ENCODE results near the gene RAMAC.
"Not testable (repeated sequence)": the region's sequence is repeated elsewhere in the genome, so short reads cannot be mapped to it uniquely, and the experiment has no call there.

The RAMAC gene

DNA sequence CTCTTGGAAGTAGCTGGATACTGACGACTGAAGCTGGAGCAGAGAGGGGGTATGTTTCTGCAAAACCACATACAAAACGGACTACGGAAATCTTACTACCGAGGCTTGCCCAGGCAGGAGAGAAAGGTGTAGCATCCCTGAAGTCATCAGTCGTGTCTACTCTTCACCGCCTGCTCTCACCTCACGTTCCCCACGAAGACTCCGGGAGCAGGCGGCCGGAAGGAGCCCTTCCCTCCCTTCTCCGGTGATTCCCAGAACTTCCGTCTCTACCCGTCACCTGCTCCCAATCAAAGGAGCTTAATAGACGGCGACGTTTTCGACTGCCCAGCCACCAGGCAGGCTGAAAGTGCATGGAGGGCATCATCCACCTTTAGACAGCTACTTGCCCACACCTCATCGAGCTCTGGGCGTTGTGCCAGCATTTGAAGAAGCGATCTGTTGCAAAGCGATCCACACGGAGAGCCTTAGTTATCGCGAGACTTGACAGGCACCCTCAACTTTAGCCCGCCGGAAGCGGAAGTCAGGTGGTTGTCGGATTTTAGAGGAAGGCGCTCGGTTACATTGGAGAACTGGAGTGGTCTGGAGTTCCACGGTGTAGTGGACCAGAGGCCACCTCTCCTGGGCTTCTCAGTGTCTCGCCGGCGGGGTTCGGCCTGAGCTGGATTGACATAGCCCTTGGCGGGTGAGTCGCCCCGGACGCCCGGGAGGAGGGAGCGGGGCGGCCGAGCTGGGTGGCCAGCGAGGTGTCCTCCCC lies at the start of gene RAMAC:
TSS of gene RAMAC (plus strand) at position 523 of the 754 bp plus-strand sequence. CDS start 2,809 bp downstream, outside the sequence.
- DNase-seq (ENCODE audit: low read depth): peak; percentile 86

DNA sequence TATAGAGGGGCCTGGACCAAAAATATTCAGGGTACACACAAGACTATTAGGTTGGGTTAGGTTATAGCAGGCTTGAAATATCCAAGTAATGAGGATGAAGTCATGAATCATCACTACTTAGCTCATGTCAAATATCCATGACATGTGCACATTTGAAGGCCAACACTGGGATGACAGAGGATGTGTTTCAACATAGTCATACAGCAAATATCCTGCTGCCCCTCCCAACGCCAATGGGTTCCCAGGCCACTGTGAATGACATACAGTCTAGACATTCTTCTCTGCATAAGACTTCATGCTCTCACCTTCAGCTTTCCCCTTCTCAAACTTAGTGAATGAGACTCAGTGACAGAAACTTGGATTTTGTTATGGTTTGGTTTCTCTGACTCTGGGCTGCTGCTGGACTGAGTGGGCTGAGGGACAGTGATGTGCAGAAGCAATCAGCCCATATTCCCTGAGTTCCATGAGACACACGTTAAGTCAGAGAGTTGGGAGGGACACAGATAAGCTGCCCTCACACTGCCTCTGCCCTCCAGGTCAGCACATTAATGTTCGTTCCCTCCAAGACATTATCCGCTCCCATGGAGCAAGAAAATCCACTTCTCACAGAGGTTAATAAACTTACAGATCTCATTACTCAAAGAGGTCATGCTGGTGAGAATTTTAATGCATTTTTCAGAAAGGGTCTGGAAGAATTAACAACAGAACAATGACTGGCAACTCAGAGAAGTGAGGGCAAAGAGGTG lies 48.9 kb upstream of the RAMAC start:
- DNase-seq (ENCODE audit: low read depth): no peak

DNA sequence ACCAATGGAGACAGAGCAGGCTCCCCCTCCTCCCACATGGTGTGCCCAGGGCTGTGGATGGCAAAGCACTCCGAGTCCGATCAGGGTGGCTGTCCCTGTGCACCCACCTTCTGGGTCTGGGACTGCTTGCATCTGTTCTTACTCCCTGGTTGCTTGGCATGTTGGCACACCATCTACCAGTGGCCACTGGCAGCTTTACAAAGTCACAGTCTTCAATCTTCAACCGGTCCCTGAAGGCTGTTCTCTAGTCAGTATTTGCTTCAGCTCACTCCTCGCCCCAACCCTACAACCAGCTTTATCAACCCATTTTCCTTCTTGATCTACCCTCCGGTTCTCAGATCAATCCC lies 48.3 kb upstream of the RAMAC start:
- DNase-seq (ENCODE audit: low read depth): no peak

DNA sequence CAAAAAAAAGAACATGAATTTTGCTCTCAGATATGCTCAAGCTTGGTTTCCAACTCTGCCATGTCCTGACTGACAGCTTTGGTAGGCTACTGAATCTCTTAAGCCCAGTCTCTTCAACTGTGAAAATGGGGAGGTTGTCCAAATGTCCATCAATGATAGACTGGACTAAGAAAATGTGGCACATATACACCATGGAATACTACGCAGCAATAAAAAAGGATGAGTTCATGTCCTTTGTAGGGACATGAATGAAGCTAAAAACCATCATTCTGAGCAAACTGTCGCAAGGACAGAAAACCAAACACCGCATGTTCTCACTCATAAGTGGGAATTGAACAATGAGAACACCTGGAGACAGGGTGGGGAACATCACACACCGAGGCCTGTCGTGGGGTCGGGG lies 46.3 kb upstream of the RAMAC start:
- DNase-seq (ENCODE audit: low read depth): not testable (repeated sequence)

DNA sequence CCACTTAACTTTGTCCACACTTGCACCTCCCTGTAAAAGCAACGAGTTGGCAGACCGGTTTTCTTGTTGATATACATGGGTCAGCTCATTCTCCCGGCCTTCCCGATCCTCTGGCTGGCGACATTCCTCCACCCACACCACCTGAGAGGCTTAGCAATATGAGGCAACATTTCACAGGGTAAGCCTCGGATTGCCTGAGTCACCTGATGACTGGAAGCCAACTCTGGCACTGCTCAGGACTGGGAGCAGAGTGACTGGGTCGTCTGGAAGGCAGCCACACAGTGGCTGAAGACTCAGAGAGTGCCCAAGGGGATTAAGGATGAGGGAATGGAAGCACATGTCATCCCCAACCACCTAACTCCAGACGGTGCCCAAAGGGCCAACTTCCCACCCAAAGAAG lies 43.3 kb upstream of the RAMAC start:
- no peak for DNase-seq (ENCODE audit: low read depth)

DNA sequence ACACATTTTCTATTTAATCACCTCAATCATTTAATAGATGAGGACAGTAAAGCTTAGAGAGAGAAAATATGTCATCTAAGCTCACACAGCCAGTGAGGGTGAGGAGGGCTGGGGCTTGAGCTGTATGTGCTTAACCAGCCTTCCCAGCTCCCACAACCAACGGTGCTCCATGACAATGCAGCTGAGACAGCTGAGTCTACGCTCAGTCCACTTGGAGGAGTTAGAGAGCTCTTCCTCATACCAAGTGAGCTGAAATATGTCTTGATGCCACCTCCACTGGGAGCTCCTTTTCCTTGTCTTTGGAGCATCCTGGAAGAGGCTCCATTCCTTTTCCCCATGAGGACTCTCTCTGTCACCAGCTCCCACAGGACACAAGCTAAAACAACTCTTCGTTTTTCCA lies 42.8 kb upstream of the RAMAC start:
- DNase-seq (ENCODE audit: low read depth): no peak

DNA sequence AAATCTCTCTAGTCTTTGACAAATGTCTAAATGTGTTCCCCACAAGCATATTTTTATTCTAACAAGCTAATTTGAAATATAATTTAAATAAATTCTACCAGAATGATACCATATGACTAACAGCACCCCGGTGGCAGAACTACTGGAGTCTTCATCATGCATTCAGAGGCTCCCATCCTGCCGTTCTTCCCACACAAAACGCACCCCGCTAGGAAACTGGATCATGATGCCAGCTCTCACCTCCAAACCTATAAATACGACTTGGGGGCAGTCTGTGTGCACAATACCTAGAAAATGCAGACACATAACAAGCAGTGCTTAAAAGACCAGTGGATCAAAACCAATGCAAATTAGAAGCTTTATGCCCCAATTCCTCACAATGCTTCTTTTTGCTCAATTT lies 42.0 kb upstream of the RAMAC start:
- DNase-seq (ENCODE audit: low read depth): no peak

DNA sequence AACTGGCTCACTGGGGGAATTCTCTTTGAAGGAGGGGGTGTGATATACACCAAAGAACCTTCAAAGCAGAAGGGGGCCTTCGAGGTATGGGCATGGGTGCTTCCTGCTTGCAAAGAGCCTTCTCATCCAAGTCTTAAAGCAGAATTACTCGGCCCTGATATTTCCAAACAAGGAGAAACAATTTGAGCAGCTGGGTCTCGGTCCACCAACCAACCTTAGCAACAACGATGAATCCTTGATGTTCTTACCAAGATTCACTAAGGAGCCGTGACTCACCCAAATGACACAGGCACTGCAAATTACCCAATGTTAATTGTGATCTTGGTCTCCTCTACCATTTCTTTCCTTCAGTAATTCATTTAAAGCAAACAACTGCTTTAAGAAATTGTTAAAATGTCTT lies 41.2 kb upstream of the RAMAC start:
- DNase-seq (ENCODE audit: low read depth): no peak

DNA sequence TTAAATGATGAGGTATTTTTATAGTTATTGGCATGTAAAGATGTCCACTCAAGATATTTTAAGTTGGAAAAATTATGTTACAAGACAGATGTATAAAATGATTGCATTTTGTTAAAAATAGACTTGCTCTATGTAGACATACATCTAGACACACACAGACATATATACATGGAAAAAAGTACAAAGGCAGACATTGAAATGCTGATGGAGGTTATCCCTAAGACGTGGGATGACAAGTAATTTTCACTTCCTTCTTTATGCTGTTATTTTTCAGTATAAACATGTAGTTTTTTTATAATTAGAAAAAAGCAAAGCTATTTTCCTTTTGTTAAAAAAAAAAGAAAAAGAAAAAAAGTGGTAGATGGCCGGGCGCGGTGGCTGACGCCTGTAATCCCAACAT lies 40.7 kb upstream of the RAMAC start:
- DNase-seq (ENCODE audit: low read depth): no peak

DNA sequence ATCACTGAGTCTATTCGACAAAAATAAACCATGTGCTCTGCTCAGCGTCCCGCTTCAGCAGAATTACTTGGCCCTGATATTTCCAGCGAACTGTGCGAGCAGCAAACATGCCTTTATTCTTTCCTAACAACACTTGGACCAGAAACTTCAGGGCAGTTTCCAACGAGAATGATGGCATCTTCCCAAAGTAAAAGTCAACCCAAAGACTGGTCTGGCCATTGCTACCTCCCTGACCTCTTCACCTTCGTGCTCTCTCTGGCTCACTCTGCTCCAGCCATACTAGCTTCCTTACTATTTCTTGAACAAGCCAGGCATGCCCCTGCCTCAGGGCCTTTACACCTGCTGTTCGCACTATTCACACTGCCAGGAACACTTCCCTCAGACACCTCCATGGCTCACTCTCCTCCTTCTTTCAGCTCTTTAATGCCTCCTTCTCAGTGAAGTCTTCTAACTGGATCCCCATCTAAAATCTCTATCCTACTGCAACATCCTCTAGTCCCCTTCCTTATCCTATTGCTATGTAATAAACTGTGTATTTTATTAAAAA lies 39.8 kb upstream of the RAMAC start:
- DNase-seq (ENCODE audit: low read depth): no peak

DNA sequence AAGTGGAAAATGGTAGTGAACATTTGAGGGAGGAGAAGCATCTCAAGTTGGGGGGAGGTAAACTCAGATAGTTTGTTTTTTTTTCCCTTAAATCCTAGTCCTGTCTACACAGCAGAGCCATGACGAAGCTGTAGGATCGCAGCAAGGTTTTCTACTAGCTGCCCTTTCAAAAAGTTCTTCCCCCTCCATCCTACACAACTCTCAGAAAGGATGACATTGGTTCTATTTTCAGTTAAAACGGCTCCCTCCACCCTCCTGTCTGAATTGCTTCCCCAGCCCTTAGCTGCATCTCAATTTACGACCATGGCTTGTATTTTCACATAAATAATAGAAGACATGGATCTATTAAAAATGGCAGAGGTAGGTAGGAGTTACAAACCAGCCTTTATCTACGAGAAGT lies 35.7 kb upstream of the RAMAC start:
- DNase-seq (ENCODE audit: low read depth): no peak

DNA sequence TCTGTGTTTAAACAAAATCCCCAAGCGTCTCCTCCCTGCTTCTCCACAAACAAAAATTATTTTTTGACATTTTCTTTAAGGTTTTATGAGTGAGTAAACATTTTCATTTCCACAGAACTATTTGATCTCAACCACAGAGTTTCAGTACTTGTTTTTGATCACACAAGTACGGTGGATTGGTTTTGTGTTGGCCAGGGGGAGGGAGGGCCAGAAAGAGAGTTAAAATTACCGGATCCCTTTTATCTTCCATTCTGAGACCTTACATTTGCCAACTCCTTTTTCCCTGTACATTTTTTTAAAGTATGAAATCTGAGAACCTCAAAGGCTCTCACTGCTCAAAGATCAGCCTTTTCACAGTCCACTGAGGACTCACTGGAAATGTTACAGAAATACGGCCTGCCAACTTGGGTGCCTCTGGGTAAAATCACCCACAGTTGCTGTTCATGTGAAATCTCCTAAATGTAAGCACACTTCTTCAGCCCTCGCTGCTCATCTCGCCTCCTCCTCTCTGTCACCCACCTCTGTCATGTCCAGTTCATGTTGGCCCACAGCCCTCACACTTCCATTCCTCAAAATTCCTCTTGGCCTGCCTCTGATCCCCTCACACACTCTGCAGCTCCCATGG lies 35.2 kb upstream of the RAMAC start:
- DNase-seq (ENCODE audit: low read depth): no peak

DNA sequence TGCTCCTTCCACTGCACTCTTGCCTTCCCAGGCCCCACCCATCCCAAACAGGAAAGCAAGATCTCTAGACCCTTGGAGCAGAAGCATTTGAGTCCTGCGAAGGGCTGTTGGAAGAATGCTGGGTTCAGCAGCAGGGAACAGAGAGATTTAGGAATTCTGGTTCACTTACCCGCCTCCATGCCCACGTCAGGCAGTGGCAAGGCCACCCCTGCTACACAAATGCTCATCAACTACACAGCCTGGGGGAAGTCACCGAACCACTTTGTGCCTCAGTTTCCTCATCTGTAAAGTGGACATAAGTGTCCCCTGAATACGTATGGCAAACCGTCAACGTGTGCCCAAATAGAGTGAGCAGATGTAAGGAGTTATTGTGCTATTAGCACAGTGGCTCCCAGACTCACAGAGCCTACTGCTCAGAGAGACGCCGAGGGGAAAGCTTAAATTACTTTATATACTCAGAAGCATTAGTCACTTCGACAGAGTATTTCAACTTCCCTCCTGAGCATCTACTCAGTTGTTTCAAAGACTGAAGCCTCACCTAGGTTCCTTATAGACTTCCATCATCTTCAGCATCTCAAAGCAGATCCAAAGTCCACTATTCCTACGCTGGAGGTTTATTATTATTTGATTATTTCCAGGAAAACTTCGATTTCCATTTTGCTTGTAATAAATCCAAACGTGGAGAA lies 34.4 kb upstream of the RAMAC start:
- DNase-seq (ENCODE audit: low read depth): no peak

DNA sequence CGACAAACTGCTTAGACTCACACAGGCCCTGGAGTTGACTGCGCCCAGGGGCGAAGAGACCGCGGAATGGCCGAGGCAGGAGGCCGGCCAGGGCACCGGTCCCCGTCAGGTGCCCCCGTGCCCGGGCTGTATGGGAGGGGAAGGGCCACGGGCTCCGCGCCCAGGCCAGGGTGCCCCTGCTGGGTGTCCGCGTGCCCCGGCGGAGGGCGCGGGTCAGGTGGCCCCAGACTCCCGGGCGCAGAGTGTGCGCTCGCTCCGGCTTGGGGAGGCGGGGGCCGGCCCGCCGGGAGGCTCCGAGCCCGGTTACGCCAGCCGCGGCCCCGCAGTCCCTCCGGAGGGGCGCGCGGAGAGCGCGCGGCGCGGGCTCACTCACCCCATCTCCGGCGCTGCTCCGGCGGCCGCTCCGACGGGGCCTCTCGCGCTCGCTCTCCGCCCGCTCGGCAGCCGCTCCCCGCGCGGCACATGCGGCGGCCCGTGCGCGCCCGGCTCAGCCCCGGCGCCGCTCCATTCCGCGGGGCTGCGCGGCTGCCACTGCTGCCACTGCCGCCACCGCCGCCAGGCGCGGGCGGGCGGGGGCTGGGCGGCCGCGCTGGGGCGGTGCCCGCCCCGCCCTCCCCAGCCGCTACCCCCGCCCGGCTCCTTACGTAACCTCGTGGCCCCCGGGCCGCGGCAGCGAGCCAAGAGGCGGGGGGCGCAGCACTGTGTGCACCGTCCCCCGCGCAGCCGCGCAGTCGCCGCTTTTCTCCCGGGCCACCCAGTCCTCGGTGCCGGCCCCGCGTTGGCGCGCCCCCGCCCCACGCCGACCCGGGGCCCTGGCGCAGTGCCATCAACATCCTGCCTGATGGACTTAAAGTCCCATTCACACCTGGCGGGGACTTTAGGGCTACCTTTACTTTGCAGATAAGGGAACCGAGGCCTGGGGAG lies 33.6 kb upstream of the RAMAC start, which contains the start of gene HOMER2:
TSS of gene HOMER2 (minus strand) at position 563 of the 924 bp plus-strand sequence. CDS start at position 378, 185 bp downstream.
- no peak for DNase-seq (ENCODE audit: low read depth)

DNA sequence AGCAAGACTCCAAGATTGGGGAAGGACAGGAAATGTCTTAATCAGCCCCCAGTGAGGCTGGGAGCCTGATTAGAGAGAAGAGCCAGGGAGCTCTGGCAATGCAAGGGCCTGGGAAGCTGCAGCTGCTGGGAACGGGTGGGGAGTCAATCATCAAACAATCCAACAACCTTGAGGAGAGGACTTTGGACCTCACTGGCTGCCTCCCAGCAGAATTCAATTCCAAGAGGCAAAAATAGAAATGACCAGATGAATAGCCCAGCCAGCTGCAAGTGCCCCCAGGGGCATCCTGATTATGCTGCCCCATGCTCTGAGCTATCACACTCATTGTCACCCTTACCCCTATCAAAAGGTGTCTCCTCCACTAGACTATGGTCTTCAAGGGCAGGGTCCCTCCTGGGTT lies 27.4 kb upstream of the RAMAC start:
- no peak for DNase-seq (ENCODE audit: low read depth)

DNA sequence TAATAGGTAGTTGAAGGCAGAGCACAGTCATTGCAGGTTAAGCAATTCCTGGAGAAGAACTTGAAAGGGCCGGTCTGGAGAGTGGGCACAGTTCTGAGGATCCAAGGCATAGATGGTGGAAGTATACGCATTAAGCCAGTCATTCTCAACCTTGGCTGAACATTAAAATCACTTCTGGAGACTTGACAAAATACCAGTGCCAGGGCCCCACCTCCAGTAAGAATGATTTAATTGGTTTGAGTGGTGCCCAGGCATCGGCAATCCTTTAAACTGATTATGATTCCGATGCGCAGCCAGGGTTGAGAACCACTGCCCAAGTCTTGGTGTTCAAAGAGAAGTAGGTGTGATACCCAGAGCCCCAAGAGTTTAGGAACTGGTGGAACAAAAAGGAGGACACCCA lies 26.6 kb upstream of the RAMAC start:
- DNase-seq (ENCODE audit: low read depth): no peak

DNA sequence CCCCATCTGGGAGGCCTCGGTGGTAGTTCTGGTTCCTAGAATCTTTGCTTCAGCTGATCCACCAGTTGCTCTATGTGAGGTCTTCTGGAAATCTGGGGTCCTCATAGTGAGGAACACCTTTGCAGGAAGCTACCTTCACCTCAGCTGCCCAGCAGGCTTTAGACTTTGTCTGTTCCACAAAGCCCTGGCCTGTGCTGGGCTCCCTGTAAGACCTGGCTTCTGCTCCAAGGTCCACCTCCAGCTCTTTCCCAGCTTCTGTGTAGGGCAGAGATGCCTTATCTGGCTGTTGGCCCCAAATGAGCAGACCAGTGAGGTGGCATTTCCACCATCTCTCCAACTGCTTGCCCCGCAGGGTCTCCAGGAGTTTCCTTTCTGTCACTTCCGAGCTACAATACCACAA lies 25.2 kb upstream of the RAMAC start:
- no peak for DNase-seq (ENCODE audit: low read depth)

DNA sequence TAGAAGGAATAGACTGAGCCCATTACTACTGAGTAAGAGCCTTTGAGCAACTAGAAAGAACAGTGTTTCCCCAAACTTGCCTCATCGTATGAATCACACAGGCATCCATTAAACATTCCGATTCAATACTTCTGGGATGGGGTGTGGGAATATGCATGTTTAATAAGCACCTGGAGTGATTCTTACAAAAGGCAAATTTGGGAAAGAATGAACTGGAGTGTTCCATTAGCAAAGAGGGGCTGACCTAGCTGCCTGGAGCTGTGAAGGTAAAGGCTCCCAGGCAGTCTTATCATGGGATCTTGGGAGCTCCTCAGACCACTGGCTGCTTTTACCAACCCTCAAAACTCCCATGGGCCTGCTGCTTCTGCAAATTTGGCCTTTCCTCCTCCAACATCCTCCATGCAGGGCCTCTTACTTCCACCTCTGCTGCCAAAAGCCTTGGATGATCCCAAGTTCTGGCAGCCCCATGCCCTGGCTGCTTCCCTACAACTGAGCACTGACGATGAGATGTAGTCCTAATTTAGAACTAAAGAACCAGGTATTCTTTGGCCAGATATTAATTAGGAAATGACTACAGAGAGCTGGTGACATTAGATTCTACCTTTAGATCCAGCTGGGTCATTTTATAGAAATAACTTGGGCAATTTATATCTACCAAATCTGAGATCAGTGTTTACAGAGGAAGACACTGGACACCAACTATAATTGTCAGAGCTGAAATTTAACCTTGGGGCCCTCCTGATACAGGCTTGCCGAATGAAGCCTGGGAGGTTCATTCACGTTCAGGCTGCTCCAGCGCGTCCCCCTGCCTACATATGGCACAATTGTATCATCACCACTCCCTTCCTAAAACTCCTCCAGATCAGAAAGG lies 22.3 kb upstream of the RAMAC start:
- DNase-seq (ENCODE audit: low read depth): no peak

DNA sequence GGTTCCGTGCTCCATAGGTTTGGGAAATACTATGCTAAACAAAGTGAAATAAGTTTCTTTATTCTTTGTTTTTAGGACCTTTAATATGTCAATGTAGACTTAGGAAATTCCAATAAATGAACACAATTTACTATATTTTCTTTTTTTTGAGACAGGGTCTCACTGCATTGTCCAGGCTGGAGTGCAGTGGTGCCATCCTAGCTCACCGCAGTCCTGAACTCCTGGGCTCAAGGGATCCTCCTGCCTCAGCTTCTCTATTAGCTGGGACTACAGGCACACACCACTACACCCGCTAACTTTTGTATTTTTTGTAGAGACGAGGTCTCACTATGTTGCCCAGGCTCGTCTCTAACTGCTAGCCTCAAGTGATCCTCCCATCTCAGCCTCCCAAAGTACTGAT lies 21.1 kb upstream of the RAMAC start:
- DNase-seq (ENCODE audit: low read depth): no peak

DNA sequence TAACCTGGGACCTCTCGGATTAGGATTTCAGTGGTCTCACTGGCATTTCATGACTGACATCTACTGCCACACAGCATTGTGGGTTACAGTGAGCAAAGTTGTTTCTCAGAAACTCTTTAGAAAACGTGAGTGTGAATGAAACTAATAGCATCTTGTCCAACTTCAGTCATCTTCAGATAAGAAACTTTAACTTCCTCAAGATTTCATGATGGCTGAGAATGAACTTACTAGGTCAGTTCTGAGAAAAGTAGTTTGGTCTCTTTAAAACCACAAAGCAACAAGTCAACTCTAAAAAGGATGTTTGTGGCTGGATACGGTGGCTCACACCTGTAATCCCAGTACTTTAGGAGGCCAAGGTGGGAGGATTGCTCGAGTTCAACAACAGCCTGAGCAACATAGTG lies 19.3 kb upstream of the RAMAC start:
- no peak for DNase-seq (ENCODE audit: low read depth)

Data from activated T-cell treated with anti-CD3 and anti-CD28 coated beads for 1 hour (primary cell).